COLO668 (cell line): ENCODE results near the gene IL20RB.
"Not testable (repeated sequence)": the region's sequence is repeated elsewhere in the genome, so short reads cannot be mapped to it uniquely, and the experiment has no call there.

Source experiments
- DNase-seq: peaks from one replicate; lab custom pipeline; 2025; ENCODE audit not compliant: unreplicated experiment; lab: John Stamatoyannopoulos, UW

IL20RB gene

DNA sequence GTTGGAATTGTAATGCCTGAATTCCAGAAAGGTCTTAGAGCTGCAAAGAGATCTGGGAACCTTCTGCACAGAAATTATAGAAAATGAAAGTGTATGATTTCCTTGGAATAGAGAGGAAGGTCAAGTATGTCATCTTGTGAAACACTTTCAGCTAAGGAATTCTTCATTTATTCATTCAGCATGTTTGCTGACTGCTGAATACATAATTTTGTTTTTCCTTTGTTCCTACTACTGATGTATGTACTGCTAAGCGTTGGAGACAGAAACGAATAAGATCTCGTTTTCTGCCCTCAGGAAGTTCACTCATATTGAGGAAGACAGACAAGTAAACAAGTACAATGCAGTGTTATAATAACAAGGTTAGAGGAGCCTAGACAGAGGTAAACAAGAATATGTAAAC is 14.3 kb upstream of the IL20RB start:
- DNase-seq = no peak

DNA sequence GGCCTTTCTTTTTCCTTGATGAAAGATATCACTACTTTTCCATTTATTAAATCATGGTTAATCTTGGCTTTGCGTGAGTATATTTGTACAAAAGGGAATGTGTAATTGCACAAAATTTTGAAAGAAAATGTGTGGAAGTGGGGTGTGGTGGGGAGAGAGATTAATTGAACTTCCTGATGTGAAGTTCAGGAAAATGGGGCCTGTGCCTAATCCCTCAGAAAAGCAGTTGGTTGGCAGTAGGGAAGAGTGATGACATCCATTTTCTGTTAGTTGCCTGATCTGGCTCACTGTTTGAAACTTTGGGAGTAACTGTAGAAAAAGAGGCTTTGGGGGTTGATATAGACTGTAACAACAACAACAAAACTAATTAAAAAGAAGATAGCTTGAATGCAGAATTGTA is 10.8 kb upstream of the IL20RB start:
- DNase-seq = no peak

DNA sequence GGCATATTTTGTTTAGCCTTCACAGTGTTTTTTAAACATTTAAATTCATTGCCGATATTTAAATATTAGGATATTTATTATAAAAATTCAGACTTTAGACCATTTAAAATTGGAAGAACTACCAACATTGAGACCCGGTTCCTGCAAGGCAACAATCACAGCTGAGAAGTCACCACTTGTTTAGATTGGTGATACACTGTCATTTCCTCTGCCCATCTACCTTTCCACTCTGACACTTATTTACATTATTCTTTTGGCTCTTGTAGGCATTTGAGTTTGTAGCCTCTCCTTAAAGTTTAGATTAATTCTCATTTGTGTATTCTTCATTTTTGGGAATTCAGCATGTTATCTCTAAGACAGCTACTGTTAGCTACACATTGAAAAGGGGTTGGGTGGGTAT is 10.3 kb upstream of the IL20RB start:
- no peak for DNase-seq

- no peak for DNase-seq
Measured at GRCh38 chr3:136949146-136949545, 8.6 kb upstream of the IL20RB start.

DNA sequence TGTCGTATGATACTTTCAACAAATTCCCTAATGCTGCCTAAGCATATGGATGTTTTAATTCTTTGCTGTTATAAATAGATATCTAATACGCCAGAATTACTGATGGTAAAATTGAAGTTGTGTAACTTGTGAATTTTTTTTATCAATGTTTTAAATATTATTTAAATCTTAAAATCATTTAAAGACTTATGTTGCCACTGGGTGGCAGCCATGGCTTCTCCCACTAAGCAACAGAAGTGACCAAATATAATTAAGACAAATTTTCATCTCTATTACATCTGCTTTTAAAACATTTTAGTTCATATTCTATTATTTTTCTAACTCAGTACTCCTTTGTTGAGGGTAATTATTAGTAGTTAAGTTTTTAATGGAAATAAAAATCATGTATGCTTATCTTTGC is 8.1 kb upstream of the IL20RB start:
- DNase-seq = no peak

DNA sequence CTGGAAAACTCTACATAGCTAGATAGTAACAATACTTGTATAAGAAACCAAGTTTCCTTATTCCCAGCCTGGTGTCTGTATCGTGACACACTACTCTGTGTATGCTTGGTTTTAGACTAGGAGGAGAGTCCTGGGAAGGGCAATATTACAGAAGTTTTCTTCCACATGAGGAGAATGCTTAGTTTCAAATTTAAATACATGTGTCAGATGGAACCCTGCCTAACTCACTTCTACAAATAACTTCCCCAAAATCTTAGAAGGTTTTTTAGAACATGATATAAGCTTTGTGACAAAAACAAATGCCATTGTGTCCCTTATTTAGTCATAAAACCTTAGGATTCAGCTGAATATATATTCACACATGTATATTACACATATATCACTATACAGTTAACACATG is 7.2 kb upstream of the IL20RB start:
- no peak for DNase-seq

DNA sequence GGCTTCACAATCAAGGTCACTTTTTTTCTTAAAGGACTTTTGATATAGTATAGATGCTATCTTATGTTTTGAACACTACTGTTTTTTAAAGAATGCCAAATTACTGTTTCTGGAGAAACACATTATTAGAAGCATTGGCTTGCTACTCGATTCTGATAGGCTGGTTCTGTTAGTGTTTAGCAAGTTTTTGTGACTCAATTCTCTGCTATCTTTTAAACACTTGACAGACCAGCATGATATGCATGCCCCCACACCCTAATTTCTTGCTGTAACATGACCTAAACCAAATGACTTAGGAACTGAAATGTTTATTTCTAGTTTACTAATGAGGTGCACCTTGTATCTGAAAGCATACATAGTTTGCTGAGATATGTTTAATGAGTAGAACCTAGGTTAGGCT is 5.5 kb upstream of the IL20RB start:
- no peak for DNase-seq

- no peak for DNase-seq
Measured at GRCh38 chr3:136954251-136954650, 3.5 kb upstream of the IL20RB start.

DNA sequence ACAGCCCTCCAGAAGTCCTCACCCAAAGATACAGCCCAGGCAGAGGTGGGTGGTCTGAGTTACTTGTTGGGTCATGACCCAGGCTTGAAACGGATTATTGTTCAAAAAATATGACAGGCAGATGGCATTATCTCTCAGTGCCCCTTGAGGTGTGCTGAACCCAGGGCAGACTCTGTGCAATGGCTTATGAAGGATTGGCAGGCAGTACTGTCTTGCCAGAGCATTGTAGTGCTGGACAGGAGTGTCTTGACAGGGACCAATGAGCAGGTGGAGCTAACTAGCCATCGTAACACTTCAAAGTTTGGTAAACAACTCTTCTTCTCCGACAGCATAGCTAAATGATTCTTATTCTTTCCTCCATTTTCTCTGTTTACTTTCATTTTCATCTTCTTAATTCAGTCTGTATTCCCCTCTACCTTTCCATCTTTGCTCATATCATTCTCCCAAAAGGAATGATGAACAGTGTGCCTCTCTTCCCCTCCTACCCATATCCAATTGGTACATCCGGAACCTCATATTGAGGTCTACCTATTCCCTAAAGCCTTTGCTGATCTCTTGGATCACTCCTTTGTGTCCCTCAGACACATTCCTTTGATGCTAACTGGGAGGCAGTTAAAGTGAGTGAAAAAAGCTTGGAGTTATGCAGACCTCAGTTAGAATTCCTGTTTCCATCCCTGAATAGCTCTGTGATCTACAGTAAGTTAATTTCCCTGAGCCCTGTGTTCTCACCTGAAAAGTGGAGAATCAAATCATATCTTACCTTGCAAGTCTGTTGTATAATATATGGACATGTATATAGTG is 2.6 kb upstream of the IL20RB start:
- DNase-seq = no peak

GRCh38 chr3:136955813-136956212 is 2.0 kb upstream of the IL20RB start:
- no peak for DNase-seq

- DNase-seq = no peak
Measured at GRCh38 chr3:136956971-136957370, 812 bp upstream of the IL20RB start.

GRCh38 chr3:136958939-136959338 is 1.2 kb downstream of the IL20RB start:
- no peak for DNase-seq

DNA sequence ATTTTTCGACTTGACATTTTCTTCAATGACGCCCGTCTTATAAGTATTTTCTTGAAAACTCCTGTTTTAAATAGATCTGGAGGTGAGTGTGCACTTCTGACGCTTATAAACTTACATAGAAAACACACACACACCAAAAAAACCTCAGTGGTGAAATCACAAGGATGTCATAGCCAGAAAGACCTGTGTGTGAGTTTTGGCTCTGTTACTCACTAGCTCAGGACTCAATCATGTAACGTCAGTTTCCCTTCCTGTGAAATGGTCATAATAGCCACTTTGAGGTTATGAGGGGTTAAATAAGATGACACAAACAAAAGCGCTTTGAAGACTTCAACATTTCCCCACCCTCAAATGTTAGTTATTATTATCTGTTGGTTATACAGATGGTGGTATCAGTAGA is 1.8 kb downstream of the IL20RB start:
- DNase-seq = no peak

DNA sequence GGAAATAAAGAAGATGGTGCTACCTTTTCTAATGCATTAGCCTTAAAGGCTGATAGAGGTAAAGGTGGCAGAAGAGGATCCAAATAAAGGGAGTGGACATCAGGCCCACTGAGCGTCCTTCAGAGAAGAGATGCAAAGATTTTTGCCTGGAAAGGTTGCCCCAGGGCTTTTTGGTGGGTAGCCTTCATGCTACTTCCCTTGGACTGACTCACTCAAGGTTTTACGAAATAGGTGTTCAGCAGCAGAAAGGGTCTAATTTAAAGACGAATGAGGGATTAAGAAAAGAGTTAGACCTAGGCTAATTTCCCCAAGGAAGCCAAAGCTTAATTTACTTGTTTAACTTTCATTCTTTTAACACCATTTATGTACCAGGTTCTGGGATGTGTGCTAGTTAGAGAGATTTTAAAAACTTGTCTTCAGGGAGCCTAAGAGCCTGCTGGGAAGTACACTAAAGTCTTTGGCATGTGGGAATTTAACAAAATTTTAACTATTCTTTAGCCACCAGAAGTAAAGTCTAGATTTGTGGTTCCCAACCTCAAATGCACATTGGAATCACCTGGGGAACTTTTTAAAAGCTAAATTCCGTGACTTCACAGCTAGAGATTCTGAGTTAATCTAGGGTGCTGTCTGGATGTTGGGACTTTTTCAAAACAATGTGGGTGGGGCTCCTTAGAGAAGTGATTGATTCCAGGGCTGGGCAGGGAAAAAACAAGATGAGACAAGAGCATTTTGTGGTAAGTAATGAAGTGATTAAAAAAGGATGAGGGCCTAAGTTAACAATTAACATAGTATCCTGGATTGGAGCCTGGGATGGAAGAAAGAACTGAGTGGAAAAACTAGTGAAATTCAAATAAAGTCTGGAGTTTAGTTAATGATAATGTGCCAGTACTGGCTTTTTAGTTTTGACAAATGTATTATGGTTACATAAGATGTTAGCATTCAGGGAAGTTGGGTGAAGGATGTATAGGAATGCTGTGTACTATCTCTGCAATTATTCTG is 3.4 kb downstream of the IL20RB start:
- DNase-seq = no peak

DNA sequence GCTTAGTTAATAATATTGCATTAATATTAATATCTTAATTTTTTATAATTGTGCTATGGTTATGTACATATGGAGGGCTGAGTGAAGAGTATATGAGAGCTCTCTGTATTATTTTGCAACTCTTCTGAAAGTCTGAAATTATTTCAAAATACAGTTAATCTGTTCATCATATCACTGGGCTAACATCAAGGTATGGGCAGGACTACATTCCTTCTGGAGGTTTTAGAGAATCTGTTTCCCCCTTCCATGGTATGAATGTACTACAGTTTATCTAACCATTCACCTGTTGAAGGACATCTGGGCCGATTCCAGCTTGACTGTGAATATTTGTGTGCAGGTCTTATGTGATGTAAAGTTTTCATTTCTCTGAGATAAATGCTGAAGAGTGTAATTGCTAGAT is 5.1 kb downstream of the IL20RB start:
- DNase-seq = no peak

GRCh38 chr3:136969539-136969938 is 11.8 kb downstream of the IL20RB start:
- DNase-seq = not testable (repeated sequence)

GRCh38 chr3:136973352-136973751 is 15.6 kb downstream of the IL20RB start:
- DNase-seq = no peak

- DNase-seq = no peak
Measured at GRCh38 chr3:136974670-136975069, 16.9 kb downstream of the IL20RB start.

DNA sequence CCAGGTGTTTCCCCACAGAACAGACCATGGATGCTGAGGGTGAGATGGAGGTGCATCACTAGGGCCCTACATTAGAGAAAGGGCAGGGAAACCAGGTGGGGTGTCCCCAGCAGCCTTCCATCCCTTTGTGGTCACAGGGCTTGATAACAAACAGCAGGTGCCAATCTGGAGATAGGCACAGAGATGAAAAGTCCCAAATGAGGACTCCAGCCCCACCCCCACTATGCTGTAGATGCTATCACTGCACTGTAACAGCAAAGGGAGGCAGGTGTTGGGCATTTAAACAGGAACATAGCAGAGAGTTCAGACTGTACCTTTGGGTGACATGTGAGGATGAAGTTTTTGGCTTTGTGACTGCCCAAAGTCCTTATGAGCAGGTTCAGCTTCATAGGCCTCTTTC is 21.4 kb downstream of the IL20RB start:
- no peak for DNase-seq

- DNase-seq = no peak
Measured at GRCh38 chr3:136979684-136980083, 21.9 kb downstream of the IL20RB start.

DNA sequence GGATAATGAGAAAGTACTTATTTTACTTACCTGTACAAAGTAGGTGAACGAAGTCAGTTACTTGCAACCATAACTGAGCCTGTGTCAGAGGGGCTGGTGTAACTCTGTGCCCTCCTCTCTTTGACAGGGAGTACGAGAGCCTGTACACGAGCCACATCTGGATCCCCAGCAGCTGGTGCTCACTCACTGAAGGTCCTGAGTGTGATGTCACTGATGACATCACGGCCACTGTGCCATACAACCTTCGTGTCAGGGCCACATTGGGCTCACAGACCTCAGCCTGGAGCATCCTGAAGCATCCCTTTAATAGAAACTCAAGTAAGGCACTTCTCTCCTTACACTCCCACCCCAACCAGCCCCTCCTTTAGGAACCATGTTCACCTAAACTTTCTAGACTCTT is 24.2 kb downstream of the IL20RB start:
- DNase-seq = no peak

DNA sequence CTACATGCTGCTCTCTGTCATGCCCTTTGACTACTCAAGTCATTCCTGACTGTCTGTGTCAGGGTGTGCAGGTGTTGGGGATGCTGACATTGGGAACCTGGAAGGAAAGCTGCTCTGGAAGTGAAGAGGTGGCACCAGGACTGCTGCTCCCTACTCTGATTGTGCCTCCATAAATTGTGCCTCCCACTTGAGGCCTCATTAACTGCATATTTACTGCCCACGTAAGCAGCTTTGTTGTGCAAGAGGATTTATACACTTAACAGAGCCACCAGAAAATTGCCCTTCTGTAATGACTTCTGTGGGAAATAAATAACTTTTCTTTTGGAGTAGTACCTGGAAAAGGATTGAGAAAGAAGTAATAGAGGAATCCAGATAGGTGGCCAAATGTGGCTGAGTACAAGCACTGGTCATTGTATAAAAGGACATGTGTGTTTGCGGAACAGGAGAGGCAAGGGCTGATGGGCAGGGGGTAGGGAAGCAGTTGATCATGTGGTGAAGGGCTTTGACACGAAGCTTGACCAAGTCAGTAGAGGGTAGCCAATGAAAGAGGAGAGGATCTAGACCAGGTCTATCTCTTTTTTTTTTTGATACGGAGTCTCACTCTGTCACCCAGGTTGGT is 24.8 kb downstream of the IL20RB start:
- DNase-seq = no peak
